ENCODE results near the gene RHNO1.

DNA sequence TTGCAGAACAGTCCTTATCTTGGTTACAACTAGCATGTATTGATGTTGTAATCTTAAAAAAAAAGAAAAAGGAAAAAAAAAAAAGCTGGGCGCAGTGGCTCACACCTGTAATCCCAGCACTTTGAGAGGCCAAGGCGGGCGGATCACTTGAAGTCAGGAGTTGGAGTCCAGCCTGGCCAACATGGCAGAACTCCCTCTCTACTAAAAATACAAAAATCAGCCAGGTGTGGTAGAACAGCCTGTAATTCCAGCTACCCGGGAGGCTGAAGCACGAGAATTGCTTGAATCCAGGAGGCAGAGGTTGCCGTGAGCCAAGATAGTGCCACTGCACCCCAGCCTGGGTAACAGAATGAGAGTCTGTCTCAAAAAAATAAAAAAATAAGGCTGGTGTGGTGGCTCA, 56.6 kb downstream of the RHNO1 start:
- TF ChIP-seq, protein P1, sequence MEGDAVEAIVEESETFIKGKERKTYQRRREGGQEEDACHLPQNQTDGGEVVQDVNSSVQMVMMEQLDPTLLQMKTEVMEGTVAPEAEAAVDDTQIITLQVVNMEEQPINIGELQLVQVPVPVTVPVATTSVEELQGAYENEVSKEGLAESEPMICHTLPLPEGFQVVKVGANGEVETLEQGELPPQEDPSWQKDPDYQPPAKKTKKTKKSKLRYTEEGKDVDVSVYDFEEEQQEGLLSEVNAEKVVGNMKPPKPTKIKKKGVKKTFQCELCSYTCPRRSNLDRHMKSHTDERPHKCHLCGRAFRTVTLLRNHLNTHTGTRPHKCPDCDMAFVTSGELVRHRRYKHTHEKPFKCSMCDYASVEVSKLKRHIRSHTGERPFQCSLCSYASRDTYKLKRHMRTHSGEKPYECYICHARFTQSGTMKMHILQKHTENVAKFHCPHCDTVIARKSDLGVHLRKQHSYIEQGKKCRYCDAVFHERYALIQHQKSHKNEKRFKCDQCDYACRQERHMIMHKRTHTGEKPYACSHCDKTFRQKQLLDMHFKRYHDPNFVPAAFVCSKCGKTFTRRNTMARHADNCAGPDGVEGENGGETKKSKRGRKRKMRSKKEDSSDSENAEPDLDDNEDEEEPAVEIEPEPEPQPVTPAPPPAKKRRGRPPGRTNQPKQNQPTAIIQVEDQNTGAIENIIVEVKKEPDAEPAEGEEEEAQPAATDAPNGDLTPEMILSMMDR (IDR thresholded peaks at IDR 0.05; ENCODE audit: low read depth, low read length): no peak
- TF ChIP-seq, protein P2, sequence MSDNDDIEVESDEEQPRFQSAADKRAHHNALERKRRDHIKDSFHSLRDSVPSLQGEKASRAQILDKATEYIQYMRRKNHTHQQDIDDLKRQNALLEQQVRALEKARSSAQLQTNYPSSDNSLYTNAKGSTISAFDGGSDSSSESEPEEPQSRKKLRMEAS (IDR thresholded peaks at IDR 0.05; ENCODE audit: low read depth, low read length): no peak
- no peak for TF ChIP-seq POLR2A (IDR thresholded peaks at IDR 0.05; ENCODE audit: extremely low read depth, insufficient read length)
